KMS-11 (cell line): ENCODE results near the gene PNPLA7.

Experiments
- H2AFZ ChIP-seq: fragments of 200-600 bp; sonication (generic); 2 replicates; pipeline ENCODE4 v1.6.1; 2016; ENCODE audit warnings: antibody characterized with exemption, mixed run types, low read depth
- H3K27ac ChIP-seq: fragments of 200-600 bp; sonication (generic); 2 replicates; pipeline ENCODE4 v1.6.1; 2016; ENCODE audit warnings: mild to moderate bottlenecking, mixed run types
- H3K27me3 ChIP-seq: fragments of 200-600 bp; sonication (generic); 2 replicates; pipeline ENCODE4 v1.6.1; 2017; ENCODE audit warnings: mild to moderate bottlenecking, low read depth, mixed run types, moderate library complexity; ENCODE audit not compliant: insufficient read depth
- H3K36me3 ChIP-seq: fragments of 200-600 bp; sonication (generic); 2 replicates; pipeline ENCODE4 v1.6.1; 2017; ENCODE audit warnings: mild to moderate bottlenecking, mixed run types; ENCODE audit not compliant: insufficient read depth
- H3K4me1 ChIP-seq: fragments of 200-600 bp; sonication (generic); 2 replicates; pipeline ENCODE4 v1.6.1; 2016; ENCODE audit warnings: mild to moderate bottlenecking, low read depth, mixed run types; ENCODE audit not compliant: poor library complexity, severe bottlenecking
- H3K4me2 ChIP-seq: fragments of 200-600 bp; sonication (generic); 2 replicates; pipeline ENCODE4 v1.7.0; 2016; ENCODE audit warnings: mild to moderate bottlenecking, mixed run types
- H3K4me3 ChIP-seq: fragments of 200-600 bp; sonication (generic); IDR thresholded peaks from 2 replicates; pipeline ENCODE4 v1.6.1; 2017; ENCODE audit warnings: low read depth, low read length, mixed read lengths; ENCODE audit not compliant: insufficient read depth
- H3K79me2 ChIP-seq: fragments of 200-600 bp; sonication (generic); 2 replicates; pipeline ENCODE4 v1.6.1; 2016; ENCODE audit warnings: low read depth, mixed run types; ENCODE audit not compliant: insufficient read depth
- H3K9ac ChIP-seq: fragments of 200-600 bp; sonication (generic); 2 replicates; pipeline ENCODE4 v1.6.1; 2016; ENCODE audit warnings: mild to moderate bottlenecking, mixed run types
- H4K20me1 ChIP-seq: fragments of 200-600 bp; sonication (generic); 2 replicates; pipeline ENCODE4 v1.6.1; 2016; ENCODE audit warnings: mild to moderate bottlenecking, mixed run types; ENCODE audit not compliant: insufficient read depth
- TF ChIP-seq, protein P1 (sequence below): fragments of 200-600 bp; sonication (generic); conservative IDR thresholded peaks from 2 replicates; pipeline ENCODE4 v1.6.1; 2017; ENCODE audit warnings: low read depth, mild to moderate bottlenecking, antibody characterized with exemption, low read length, moderate library complexity, mixed read lengths

Gene PNPLA7

DNA sequence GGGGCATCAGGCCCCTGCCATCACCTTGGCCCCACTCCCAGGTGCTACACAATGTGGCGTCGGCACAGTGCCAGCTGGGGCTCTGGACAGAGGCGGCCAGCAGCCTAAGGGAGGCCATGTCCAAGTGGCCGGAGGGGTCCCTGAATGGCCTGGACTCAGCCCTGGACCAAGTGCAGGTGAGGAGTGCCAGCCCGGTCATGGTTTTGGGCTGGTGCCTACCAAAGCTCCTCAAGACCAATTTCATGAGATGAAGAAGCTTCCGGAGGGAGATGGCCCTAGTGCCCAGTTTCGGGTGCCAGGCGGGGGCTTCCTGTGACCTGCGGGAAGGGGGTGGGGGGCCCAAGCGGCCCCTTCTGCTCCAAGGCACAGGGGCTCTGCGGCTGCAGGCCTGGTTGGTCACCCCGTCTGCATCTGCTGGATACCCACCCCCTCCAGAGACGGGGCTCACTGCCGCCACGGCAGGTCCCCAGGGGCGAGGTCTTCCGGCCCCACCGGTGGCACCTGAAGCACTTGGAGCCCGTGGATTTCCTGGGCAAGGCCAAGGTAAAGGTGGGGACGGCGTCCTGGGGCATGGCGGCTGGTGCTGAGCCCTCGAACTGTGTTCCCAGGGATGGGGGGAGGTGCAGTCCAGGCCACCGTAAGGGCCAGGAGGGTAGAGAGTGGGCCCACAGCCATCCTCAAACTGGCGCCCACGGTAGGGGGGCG is 121.2 kb downstream of the PNPLA7 start:
- Histone ChIP-seq H3K4me3 (no peak overlapping the region), H3K4me2 (no peak overlapping the region), H2AFZ (no peak overlapping the region), H3K9ac (no peak overlapping the region), H3K79me2 (no peaks in the 10 kb centered on the region), H3K27ac (no peak overlapping the region), H3K27me3 (peaks cover 50% of the 10 kb centered on the region), H3K36me3 (no peaks in the 10 kb centered on the region), H3K4me1 (peaks cover 22% of the 10 kb centered on the region), H4K20me1 (no peaks in the 10 kb centered on the region)
- TF ChIP-seq, protein P1, sequence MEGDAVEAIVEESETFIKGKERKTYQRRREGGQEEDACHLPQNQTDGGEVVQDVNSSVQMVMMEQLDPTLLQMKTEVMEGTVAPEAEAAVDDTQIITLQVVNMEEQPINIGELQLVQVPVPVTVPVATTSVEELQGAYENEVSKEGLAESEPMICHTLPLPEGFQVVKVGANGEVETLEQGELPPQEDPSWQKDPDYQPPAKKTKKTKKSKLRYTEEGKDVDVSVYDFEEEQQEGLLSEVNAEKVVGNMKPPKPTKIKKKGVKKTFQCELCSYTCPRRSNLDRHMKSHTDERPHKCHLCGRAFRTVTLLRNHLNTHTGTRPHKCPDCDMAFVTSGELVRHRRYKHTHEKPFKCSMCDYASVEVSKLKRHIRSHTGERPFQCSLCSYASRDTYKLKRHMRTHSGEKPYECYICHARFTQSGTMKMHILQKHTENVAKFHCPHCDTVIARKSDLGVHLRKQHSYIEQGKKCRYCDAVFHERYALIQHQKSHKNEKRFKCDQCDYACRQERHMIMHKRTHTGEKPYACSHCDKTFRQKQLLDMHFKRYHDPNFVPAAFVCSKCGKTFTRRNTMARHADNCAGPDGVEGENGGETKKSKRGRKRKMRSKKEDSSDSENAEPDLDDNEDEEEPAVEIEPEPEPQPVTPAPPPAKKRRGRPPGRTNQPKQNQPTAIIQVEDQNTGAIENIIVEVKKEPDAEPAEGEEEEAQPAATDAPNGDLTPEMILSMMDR, result no peak

DNA sequence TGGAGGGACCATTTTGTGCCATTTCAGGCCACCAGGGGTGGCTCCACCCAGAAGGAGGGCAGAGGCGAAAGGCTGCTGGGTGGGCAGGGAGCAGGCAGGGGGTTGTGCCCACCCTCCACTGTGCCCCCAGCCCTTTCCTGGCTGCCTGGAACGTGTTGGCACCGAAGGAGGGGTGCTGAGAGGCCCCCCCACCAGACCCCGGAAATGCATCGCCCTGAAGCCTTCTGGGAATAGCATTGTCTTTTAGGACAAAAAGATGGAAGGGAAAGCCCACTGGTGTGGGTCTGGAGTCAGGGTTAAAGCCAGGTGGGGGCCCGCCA is 121.9 kb downstream of the PNPLA7 start:
- Histone ChIP-seq H3K79me2 (no peaks in the 10 kb centered on the region), H3K4me2 (no peak overlapping the region), H4K20me1 (no peaks in the 10 kb centered on the region), H3K9ac (no peak overlapping the region), H3K4me1 (peaks cover 23% of the 10 kb centered on the region), H3K4me3 (no peak overlapping the region), H3K36me3 (no peaks in the 10 kb centered on the region), H3K27ac (no peak overlapping the region), H3K27me3 (peaks cover 46% of the 10 kb centered on the region), H2AFZ (no peak overlapping the region)
- TF ChIP-seq, protein P1, result no peak

DNA sequence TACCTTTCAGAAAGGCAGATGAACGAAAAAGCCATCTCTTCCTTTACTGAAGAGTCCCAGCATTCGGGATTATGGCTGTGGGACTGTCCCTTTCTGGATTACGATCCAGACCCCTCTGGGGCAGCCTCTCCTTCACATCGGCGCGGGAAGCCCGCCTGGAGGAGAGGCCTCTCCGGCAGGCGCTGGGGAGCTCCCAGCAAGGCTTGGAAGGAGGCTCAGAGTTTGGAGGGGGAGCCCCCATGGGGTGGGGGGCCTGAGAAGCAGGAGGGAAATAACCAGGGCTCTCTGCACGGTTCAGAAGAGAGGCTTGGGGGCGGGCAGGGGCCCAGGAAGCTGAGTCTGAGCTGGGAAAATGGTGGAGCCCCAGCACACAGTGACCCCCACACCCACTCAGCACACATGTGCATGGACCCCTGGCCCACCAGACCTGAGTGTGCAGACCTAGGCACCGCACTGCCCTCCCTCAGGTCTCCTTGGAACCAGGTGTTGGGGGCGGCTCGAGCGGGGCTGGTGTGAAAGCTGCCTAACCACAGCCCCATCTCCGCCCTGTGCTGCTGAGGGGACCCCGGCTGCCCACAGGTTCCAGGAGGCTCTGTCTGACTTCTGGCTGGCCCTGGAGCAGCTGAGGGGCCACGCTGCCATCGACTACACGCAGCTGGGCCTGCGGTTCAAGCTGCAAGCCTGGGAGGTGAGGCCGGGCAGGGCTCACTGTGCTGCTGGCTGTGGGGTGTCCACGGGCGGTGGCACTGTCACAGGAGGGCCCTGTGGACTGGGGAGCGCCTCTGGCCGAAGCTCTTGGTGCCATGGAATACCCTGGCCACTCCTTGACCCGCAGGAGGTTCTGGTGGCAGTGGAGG is 122.5 kb downstream of the PNPLA7 start:
- Histone ChIP-seq H3K27me3 (peaks cover 41% of the 10 kb centered on the region), H3K79me2 (no peaks in the 10 kb centered on the region), H3K9ac (no peak overlapping the region), H3K36me3 (no peaks in the 10 kb centered on the region), H4K20me1 (no peaks in the 10 kb centered on the region), H3K4me2 (no peak overlapping the region), H3K27ac (no peak overlapping the region), H3K4me1 (peaks cover 23% of the 10 kb centered on the region), H2AFZ (no peak overlapping the region), H3K4me3 (no peak overlapping the region)
- TF ChIP-seq, protein P1, result no peak

DNA sequence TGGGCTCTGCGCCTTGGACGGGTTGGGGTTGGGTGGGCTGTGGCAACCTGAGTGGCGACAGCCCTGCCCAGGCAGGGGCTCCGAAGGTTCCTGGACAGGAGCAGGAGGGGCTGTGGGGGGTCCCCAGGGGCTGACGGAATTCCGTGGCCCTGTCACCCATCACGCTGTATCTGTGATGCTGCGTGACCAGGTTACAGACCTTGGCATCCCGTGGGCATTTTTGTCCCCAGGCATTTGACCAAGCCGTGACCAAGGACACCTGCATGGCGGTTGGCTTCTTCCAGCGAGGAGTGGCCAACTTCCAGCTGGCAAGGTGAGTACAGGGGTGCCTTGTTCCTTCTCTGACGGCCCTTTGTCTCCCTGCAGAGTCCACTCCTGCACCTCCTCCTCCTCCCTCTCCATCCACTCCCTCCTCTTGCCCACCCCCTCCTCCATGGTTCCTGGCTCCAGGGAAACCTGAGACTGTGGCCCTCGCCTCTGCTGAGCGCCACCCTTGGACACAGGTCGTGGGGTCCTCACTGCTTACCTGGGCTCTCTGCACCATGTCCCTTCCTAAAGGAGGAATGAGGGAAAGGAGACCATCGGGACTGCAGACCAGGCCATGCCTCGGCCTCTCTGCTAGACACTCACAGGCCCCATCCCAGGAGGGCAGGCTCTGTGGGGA is 124.1 kb downstream of the PNPLA7 start:
- Histone ChIP-seq H3K4me1 (peaks cover 23% of the 10 kb centered on the region), H2AFZ (no peak overlapping the region), H3K4me3 (no peak overlapping the region), H3K79me2 (no peaks in the 10 kb centered on the region; the same call in 1 of the 2 replicates), H3K4me2 (no peak overlapping the region), H3K36me3 (no peaks in the 10 kb centered on the region), H3K27ac (no peak overlapping the region), H3K9ac (no peak overlapping the region), H3K27me3 (peaks cover 32% of the 10 kb centered on the region), H4K20me1 (no peaks in the 10 kb centered on the region)
- TF ChIP-seq, protein P1, result no peak
